HG03108 (cell line): ENCODE measurements around the gene SLC35D3.
"Not testable (repeated sequence)": the region's sequence is repeated elsewhere in the genome, so short reads cannot be mapped to it uniquely, and the experiment has no call there.

Source experiments
- ATAC-seq: cut with Tn5 transposase; IDR thresholded peaks from one replicate; pipeline ENCODE4 v1.9.1; 2021; ENCODE audit warnings: moderate library complexity; ENCODE audit not compliant: unreplicated experiment

The SLC35D3 gene

GRCh38 chr6:136962661-136963060 is 40.6 kb downstream of the SLC35D3 start:
- no peak for ATAC-seq

DNA sequence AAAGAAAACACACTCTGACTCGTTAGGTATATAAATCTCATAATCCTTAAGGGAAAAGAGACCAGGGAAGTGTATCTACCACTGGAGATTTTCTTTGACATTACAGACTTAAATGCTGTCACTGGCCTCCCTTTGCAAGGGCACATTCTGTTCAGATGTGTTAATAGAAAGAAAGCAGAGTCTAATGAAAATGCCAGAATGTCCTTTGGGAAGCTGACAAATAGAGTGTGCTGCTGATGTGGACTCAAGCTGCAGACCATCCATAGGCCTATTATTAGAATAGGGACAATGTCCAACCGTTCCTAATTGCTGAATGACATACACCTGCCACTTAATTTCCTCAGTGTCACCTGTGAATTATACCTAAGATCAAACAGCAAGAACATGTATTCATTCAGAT is 41.2 kb downstream of the SLC35D3 start:
- ATAC-seq, result no peak

GRCh38 chr6:136964398-136964797 is 42.3 kb downstream of the SLC35D3 start:
- ATAC-seq, result no peak

- ATAC-seq, result peak; percentile 84
Observed at GRCh38 chr6:136967876-136968752, 46.0 kb downstream of the SLC35D3 start.

DNA sequence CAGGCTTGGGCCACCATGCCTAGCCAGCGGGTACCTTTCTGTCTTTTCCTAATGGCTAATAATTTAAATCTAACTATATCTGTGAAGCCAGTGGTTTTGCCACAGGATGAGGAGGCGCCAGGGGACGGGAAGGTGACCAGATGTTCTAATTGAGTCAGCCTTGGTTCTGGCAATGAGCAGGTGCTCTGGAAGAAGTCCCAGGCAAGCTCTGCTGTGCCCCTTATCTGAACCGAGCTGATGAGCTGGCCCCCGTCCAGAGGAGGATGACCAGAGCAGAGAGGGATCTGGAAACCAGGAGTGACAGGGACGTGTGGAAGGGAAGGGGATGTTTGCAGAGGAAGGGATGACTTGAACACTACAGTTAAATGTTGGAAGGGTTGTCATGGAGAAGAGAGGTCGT is 46.7 kb downstream of the SLC35D3 start:
- no peak for ATAC-seq

GRCh38 chr6:136969433-136969832 is 47.3 kb downstream of the SLC35D3 start:
- no peak for ATAC-seq

- ATAC-seq, result no peak
Observed at GRCh38 chr6:136969930-136970329, 47.8 kb downstream of the SLC35D3 start.

DNA sequence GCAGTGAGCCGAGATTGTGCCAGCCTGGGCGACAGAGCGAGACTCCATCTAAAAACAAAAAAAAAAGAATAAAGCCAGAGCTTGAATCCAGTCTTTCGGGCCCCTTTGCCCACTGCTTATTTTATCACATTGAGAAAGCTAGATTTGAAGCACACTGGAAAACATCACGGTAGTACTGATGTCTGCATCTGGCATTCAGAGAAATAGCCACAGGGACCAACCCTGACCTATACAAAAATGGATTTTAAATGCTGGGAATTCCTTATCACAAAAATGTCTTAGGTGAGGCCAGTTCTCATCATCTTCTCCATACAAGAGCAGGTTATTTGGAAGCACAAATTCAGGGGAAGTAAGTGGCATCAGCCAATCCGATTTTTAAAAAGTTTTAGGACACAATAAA is 49.5 kb downstream of the SLC35D3 start:
- ATAC-seq, result no peak

DNA sequence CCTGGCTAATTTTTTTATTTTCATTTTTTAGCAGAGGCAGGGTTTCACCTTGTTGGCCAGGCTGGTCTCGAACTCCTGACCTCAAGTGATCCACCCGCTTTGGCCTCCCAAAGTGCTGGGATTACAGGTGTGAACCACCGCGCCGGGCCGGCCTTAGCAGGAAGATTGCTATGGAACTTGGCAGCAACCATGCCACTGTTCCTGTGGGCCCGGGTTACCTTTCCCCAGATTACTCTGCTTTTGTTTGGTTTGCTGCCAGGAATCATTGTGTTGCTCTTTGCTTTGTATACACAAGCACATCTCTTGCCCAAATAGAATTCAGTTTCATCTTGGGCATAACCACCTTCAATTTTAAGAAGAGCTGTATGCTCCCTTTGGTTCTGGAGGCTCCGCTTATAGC is 51.7 kb downstream of the SLC35D3 start:
- not testable (repeated sequence) for ATAC-seq
